Esophagus muscularis mucosa (tissue), 3 donors: ENCODE measurements around the gene ULBP3.

Source experiments
- POLR2AphosphoS5 ChIP-seq, 2 donors: sonication (generic); formaldehyde crosslinking; IDR thresholded peaks; one replicate each; pipeline ENCODE4 v1.6.1; 2017; ENCODE audit warnings: antibody characterized with exemption in 2 of 2
- TF ChIP-seq, protein P1 (sequence below), 3 experiments: fragments of 200-600 bp in 2 of 3; fragments of 450-650 bp in 1 of 3; sonication (generic) in 2 of 3; IDR thresholded peaks; one replicate each; pipeline ENCODE4 v1.5.1; 2017 to 2019; ENCODE audit warnings: antibody characterized with exemption in 3 of 3, mild to moderate bottlenecking in 2 of 3, moderate library complexity in 1 of 3

DNA sequence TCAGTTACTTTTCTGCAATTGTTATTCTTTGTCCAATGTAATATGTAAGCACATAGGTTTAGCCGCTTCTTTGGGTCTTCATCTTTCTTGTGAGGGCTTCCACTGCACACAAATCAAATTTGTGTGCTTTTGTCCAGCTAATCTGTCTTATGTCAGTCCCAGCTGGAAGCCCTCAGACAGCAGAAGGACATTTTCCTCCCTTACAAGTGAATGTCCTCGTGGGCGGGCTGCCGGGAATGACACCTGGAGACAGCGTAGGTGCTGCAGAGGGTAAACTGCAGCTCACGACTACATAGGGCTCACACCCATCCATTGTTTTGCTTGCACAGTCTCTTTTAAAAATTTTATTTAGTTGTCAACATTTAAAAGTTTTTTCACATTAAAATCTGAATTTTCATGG lies 49.3 kb upstream of the ULBP3 start:
- TF ChIP-seq, protein P1, sequence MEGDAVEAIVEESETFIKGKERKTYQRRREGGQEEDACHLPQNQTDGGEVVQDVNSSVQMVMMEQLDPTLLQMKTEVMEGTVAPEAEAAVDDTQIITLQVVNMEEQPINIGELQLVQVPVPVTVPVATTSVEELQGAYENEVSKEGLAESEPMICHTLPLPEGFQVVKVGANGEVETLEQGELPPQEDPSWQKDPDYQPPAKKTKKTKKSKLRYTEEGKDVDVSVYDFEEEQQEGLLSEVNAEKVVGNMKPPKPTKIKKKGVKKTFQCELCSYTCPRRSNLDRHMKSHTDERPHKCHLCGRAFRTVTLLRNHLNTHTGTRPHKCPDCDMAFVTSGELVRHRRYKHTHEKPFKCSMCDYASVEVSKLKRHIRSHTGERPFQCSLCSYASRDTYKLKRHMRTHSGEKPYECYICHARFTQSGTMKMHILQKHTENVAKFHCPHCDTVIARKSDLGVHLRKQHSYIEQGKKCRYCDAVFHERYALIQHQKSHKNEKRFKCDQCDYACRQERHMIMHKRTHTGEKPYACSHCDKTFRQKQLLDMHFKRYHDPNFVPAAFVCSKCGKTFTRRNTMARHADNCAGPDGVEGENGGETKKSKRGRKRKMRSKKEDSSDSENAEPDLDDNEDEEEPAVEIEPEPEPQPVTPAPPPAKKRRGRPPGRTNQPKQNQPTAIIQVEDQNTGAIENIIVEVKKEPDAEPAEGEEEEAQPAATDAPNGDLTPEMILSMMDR (IDR thresholded peaks at IDR 0.05), result no peak
- no peak for TF ChIP-seq POLR2AphosphoS5 (IDR thresholded peaks at IDR 0.05)
